Fibroblast of pulmonary artery (primary cell): ENCODE data around the gene LHPP.
"Not testable (repeated sequence)": the region's sequence is repeated elsewhere in the genome, so short reads cannot be mapped to it uniquely, and the experiment has no call there.

Experiments used
- DNase-seq: peaks from one replicate; pipeline ENCODE4 v3.0.0-alpha.2; 2010; ENCODE audit warnings: low read depth
- H3K4me3 ChIP-seq: replicated peaks from 2 replicates; pipeline ENCODE4 v1.5.1; 2011; ENCODE audit warnings: low read depth, mild to moderate bottlenecking, control low read depth, low read length, moderate library complexity
- TF ChIP-seq, protein P1 (sequence below): IDR thresholded peaks from 2 replicates; pipeline ENCODE4 v1.5.1; 2011; ENCODE audit warnings: mild to moderate bottlenecking, control low read depth, low read length, inconsistent platforms; ENCODE audit errors: missing control alignments

The LHPP gene

GRCh38 chr10:124547647-124548168 lies 86.1 kb downstream of the LHPP start:
- no peak overlapping the region for H3K4me3 ChIP-seq
- DNase-seq = peak; percentile 34
- TF ChIP-seq, protein P1, sequence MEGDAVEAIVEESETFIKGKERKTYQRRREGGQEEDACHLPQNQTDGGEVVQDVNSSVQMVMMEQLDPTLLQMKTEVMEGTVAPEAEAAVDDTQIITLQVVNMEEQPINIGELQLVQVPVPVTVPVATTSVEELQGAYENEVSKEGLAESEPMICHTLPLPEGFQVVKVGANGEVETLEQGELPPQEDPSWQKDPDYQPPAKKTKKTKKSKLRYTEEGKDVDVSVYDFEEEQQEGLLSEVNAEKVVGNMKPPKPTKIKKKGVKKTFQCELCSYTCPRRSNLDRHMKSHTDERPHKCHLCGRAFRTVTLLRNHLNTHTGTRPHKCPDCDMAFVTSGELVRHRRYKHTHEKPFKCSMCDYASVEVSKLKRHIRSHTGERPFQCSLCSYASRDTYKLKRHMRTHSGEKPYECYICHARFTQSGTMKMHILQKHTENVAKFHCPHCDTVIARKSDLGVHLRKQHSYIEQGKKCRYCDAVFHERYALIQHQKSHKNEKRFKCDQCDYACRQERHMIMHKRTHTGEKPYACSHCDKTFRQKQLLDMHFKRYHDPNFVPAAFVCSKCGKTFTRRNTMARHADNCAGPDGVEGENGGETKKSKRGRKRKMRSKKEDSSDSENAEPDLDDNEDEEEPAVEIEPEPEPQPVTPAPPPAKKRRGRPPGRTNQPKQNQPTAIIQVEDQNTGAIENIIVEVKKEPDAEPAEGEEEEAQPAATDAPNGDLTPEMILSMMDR = no peak

- H3K4me3 ChIP-seq, DNase-seq: not testable (repeated sequence)
These were observed 87.5 kb downstream of the LHPP start for GRCh38 chr10:124549171-124549570.

DNA sequence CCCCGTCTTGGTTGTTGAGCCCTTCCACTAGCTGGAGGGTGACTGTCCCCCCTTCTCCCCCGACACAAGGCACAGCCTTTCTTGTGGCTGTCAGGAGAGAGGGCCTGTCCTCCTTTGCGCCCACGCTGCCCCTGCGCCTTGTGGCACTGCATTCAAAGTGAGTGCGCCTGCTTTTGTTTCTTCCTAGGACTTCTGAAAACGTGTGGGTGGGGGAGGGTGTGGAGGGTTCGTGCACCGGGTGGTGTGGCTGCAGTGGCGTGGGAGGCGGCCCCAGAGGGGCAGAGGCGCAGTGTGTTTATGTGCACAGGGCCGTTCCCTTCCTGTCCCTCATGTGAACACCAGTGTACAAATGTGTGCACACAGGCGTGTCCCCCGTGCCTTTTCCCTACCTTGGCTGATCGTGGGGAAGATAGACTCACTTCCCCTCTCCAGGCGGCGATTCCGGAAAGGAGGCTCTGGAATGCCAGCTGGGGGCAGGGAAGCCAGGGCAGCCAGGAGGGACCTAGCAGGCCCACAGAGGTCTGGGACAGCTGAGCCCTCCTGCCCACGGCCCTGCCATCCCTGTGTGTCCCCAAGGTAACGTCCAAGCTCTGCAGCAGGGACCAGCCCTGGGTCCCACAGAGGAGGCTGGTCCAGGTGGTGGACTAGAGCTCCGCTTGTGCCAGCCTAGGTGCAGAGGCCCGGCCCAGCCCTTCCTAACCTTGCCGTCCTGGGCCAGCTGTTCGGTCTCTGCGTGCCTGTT lies 88.8 kb downstream of the LHPP start:
- no peak overlapping the region for H3K4me3 ChIP-seq
- TF ChIP-seq, protein P1 = no peak
- DNase-seq = no peak

- TF ChIP-seq, protein P1 = no peak
- no peak overlapping the region for H3K4me3 ChIP-seq
- no peak for DNase-seq
These were observed 89.5 kb downstream of the LHPP start for GRCh38 chr10:124551097-124551496.

GRCh38 chr10:124551755-124552154 lies 90.1 kb downstream of the LHPP start:
- TF ChIP-seq, protein P1 = no peak
- DNase-seq = no peak
- no peak overlapping the region for H3K4me3 ChIP-seq

DNA sequence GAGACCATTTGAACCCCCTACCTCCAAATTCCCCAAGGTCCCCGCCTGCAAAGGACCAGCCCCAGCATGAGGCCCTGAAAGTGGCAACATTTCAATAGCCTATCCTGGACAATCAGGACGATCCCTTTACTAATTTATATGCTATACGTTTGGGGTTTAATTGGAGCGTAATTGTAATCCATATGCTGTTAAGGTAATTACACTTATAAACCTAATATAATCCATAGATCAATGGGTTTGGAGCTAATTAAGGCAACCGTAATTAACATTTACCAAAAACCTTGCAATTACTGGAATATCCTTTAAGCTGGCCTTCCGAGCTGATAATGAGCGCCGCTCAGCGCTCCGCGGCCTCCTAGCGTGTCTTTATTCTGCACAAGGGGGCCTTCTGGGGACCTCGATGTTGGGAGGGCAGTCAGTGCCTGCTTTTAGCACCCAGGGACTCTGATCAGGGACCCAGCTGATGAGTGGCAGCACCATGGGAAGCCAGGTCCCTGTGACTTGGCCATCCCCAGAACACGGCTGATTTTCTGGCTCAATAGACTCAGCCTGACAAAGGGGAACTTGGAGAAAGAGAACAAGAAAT lies 91.2 kb downstream of the LHPP start:
- TF ChIP-seq, protein P1 = no peak
- DNase-seq = no peak
- H3K4me3 ChIP-seq = no peak overlapping the region

GRCh38 chr10:124554085-124554858 lies 92.6 kb downstream of the LHPP start:
- no peak overlapping the region for H3K4me3 ChIP-seq
- DNase-seq = no peak
- TF ChIP-seq, protein P1 = no peak
